Astrocyte of the cerebellum (primary cell): Measurements from ENCODE around the gene SHC2.

Experiments used
- DNase-seq: peaks from one replicate; pipeline ENCODE4 v3.0.0-alpha.2; 2011; ENCODE audit warnings: low read depth
- H3K4me3 ChIP-seq: 2 replicates; pipeline ENCODE4 v1.5.1; 2011; ENCODE audit warnings: mild to moderate bottlenecking, low read depth, low read length, moderate library complexity
- CTCF ChIP-seq: IDR thresholded peaks from 2 replicates; pipeline ENCODE4 v1.5.1; 2012; ENCODE audit warnings: low read length, low read depth, moderate library complexity, mild to moderate bottlenecking; ENCODE audit errors: missing control alignments
- in situ Hi-C: cut with HindIII; loops from 2 replicates; pipeline ENCODE4 v1.10.0; 2017; ENCODE audit warnings: low sequenced_read_pairs

The SHC2 gene

DNA sequence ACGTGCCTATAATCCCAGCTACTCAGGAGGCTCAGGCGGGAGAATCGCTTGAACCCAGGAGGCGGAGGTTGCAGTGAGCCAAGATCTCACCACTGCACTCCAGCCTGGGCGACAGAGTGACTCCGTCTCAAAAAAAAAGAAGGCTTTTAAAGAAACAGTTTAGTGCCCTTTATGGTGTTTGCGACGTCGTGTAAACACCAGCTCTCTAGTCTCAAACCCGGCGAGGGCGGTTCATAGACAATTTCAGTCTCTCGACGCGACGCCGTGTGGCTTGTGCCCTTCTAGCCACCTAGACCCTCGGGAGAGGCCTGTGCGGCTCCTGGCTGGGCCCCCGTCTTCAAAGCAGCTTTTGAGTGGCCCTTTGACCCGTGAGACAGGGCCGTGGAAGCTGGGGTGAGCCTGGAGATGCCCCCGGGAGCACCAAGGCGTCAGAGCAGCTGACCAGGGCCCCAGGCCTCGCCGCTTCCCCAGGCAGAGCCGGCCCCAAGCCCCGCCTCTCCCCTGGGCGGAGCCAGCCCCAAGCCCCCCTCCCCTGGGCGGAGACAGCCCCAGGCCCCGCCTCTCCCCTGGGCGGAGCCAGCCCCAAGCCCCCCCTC lies 30.4 kb upstream of the SHC2 start:
- no peak for DNase-seq
- in situ Hi-C loops: no loop called here
- no peak overlapping the region for H3K4me3 ChIP-seq
- TF ChIP-seq CTCF: no peak

GRCh38 chr19:489418-490196 lies 28.8 kb upstream of the SHC2 start:
- in situ Hi-C loops: no loop called here
- DNase-seq: no peak

GRCh38 chr19:488505-489417 lies 27.9 kb upstream of the SHC2 start:
- in situ Hi-C loops: no loop called here
- no peak for TF ChIP-seq CTCF
- peak; percentile 83 for DNase-seq
- H3K4me3 ChIP-seq: peak overlapping the region; percentile 85

More at GRCh38 chr19:489418-490196, 28.8 kb upstream of the SHC2 start:
- H3K4me3 ChIP-seq: peak overlapping the region; percentile 85
- no peak for TF ChIP-seq CTCF

DNA sequence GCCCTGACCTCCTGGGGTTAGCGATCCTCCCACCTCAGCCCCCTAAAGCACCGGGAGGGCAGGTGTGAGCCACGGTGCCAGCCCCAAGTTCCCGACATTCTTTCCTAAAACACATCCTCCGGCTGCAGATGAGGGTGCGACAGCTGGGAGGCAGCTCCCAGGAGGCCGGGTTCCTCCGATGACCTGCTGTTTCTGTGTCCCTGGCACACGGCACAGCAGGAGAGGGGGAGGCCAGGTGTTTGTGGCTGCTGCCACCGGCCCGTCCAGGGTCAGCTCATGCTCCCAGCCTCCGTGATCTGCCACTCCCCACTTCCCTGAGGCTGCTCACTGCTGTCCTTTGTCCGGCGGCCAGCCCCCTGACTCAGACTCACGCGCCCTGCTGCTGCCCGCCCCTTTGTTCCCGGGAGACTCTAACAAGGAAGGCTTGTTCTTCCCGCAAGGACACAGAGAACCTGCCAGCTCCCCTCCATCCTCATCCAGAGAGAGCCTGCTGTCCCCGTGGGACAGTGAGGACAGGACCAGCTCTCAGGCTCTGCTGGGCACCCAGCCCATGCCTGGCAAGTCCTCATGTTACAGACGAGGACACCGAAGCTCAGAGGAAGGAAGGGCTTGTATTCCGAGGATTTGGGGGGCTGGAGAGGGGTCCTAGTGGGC lies 24.9 kb upstream of the SHC2 start:
- H3K4me3 ChIP-seq: no peak overlapping the region
- no peak for TF ChIP-seq CTCF
- in situ Hi-C loops: no loop called here
- DNase-seq: no peak

- no peak for TF ChIP-seq CTCF
- H3K4me3 ChIP-seq: no peak overlapping the region
- no peak for DNase-seq
- in situ Hi-C loops: no loop called here
Measured at GRCh38 chr19:485077-485476, 24.2 kb upstream of the SHC2 start.

DNA sequence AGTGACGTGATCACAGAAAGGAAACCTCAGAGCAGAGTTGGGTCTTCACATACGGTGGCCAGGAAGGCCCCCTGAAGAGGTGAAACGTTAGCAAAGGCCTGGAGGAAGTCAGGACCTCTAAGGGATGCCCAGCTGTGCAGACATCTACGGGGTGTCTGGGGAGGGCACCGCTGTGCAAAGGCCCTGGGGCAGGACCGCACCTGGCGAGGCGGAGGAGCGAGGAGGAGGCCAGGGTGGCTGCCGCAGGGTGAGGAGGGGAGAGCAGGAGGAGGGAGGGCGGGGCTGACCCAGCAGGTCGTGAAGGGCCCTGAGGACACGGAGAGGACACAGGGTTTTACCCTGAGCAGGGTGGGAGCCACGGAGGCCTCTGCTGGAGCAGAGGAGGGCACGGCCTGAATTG lies 23.7 kb upstream of the SHC2 start:
- no peak overlapping the region for H3K4me3 ChIP-seq
- no peak for TF ChIP-seq CTCF
- in situ Hi-C loops: no loop called here
- DNase-seq: no peak
